A549 (cell line): ENCODE data around the gene UBAP1.

Source experiments
- BHLHE40 ChIP-seq: IDR thresholded peaks from 2 replicates; pipeline ENCODE4 v1.6.1; 2012; ENCODE audit warnings: low read depth, low read length, inconsistent platforms
- CTCF ChIP-seq: fragments of >200 bp; sonication (Bioruptor Twin); formaldehyde crosslinking; IDR thresholded peaks from 3 replicates; pipeline ENCODE4 v1.5.1; 2016
- HDAC2 ChIP-seq: fragments of 200-600 bp; sonication (generic); IDR thresholded peaks from 2 replicates; pipeline ENCODE4 v1.6.1; 2016
- POLR2A ChIP-seq: IDR thresholded peaks from 2 replicates; pipeline ENCODE4 v1.6.1; 2012; ENCODE audit warnings: mild to moderate bottlenecking, low read length
- RAD21 ChIP-seq, 2 experiments: fragments of >200 bp in 1 of 2; sonication (Bioruptor Twin) in 1 of 2; formaldehyde crosslinking in 1 of 2; IDR thresholded peaks in 1 of 2; conservative IDR thresholded peaks in 1 of 2; 2 replicates in 1 of 2; 3 replicates in 1 of 2; pipeline ENCODE4 v1.6.1; 2012 to 2018; ENCODE audit warnings: inconsistent platforms in 1 of 2
- RARB ChIP-seq: fragments of 250-450 bp; sonication (Bioruptor Pico); IDR thresholded peaks from 2 replicates; pipeline ENCODE4 v1.8.0; 2021; ENCODE audit warnings: mild to moderate bottlenecking, moderate library complexity
- REST ChIP-seq: fragments of 200-600 bp; sonication (generic); IDR thresholded peaks from 2 replicates; pipeline ENCODE4 v1.6.1; 2016; ENCODE audit warnings: antibody characterized with exemption, mild to moderate bottlenecking, moderate library complexity
- SMC3 ChIP-seq: fragments of >200 bp; sonication (Bioruptor Twin); formaldehyde crosslinking; IDR thresholded peaks from 3 replicates; pipeline ENCODE4 v1.6.1; 2018; ENCODE audit warnings: inconsistent platforms

- TF ChIP-seq POLR2A (no peak), CTCF (no peak), RAD21 (conservative IDR thresholded peaks at IDR 0.05 in 1 of 2, IDR thresholded peaks at IDR 0.05 in 1 of 2) (no peak), BHLHE40 (no peak), SMC3 (no peak), HDAC2 (no peak), REST (no peak), RARB (CRISPR knock-in tag) (no peak)
Measured at GRCh38 chr9:34157318-34157717, 21.5 kb upstream of the UBAP1 start.
